HG03060 (cell line): ENCODE results near the gene CEP295NL.
"Not testable (repeated sequence)": the region's sequence is repeated elsewhere in the genome, so short reads cannot be mapped to it uniquely, and the experiment has no call there.

Experiments used
- ATAC-seq: cut with Tn5 transposase; IDR thresholded peaks from one replicate; pipeline ENCODE4 v1.9.1; 2021; ENCODE audit warnings: low read depth, moderate number of reproducible peaks; ENCODE audit not compliant: unreplicated experiment

The CEP295NL gene

DNA sequence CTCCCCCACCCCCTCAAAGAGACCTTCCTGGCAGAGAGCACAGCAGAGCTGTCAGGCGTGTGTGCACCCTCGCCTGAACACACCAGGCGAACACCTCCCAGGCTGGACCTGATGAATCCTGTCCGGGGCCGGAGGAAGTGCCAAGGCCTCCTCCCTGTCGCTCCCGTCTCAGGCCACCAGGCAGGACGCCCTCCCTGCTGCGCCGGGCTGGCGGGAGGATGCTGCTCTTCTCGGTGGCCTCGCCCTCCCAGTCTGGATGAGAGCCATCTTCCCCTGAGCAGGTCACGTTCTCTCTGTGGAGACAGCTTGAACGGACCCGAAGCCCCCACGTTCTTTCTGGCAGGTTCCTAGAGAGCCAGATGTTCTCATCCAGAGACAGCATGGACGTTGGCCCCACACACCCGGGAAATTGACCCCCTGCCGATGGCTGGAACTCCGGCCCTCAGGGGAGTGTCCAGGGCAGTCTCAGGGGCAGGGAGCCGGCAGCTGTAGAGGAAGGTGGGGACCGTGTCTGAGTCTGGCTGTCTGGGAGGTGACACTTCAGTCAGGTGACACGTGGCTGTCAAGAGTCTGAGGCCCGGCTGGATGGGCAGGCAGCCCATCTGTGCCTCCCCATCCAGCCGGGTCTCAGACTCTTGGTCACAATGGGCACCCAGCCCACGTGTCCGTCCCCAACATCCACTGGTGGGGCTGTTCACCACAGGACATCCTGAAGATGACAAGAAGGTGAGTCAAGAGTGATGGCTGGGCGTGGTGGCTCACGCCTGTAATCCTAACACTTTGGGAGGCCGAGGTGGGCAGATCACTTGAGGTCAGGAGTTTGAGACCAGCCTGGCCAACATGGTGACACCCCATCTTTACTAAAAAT, 27.1 kb upstream of the CEP295NL start:
- no peak for ATAC-seq

DNA sequence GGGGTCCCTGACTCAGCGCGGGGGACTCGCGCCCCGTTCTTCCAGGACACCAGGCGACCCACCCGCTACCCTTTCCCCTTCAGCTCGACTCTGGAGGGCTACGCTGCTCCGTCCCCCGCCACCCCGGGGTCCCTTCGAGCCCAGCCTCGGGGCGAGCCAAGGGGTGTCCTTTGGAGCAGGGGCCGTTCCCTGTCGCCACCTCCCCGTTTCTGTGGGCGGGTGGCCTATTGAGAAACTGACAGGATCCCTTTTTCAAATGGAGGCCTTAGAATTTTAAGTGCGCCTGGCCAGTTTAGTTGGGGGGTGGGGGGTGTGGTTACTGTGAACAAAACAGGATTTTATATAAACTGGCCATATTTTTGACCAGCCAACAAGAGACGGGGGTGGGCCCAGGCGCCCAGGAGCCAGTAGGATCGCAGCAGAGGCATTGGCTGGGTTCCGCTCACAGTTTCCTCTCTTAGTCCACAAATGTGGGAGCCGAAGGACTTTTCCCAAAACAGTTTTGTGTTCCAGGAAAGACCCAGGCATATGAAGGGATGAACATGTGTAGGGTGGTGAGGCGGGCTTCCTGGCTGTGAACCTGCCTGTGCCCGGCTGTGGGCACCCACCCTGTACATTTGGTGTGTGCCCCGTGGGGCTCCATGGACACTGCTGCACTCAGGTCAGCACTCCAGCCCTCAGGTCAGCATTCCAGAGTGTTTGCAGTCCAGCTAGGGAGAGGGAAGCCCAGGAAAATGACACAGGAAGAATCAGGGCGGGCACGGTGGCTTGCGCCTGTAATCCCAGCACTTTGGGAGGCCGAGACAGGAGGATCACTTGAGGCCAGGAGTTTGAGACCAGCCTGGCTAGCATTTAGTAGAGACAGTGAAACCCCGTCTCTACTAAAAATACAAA, 22.9 kb upstream of the CEP295NL start:
- ATAC-seq: no peak

DNA sequence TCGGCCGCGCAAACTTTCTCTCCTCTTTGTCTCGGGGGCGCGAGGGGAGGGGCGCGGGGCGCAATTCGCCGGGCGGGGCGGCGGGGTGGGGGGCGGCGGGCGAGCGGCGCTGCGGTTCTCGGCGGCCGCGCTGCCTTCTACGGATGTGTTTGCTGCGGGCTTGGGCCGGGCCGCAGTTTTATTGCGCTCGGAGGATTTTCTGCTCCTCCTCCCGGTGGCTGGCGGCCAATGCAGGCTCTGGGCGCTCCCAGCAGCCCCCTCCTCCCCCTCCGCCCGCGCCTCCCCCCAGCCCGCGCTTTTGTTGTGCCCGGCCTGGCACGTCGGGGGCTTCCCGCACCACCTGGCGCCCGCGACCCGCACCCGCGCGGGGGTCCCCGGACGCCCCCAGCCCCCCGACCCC, 22.2 kb upstream of the CEP295NL start, which contains the start of gene TIMP2:
Gene TIMP2, minus strand, starts transcription at position 154 of the 400 bp plus-strand sequence. CDS start 299 bp downstream, outside the sequence.
- no peak for ATAC-seq

- ATAC-seq: no peak
Measured at GRCh38 chr17:78924481-78925151, 21.6 kb upstream of the CEP295NL start.

GRCh38 chr17:78923660-78924453, 20.9 kb upstream of the CEP295NL start:
- no peak for ATAC-seq

DNA sequence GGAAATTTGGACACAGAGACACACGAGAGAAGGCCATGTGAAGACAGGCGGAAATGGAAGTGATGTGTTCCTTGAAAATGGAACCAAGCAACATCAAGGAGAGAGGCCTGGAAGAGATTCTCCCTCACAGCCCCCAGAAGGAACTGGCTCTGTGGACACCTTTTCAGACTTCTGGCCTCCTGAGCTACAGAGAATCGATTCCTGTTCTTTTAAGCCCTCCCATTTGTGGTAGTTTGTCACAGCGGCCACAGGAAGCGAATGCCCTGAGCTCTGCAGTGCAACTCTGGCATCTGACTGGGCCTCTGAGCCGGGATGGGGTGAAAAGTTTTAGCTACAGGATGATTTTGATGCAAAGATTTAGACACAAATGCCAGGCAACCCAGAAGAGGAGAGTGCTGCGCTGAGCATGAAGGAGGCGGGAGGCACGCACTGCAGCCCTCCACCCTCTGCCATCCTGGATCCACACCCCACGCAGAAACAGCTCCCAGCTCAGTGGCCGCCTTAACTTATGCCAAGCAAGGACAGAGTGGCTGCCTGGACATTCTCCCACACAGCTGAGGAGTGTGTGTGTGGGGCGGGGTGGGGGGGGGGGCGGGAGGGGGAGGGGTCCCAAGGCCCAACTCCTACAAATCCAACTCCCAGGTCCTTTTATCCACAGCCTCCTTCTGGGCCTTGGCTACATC, 20.0 kb upstream of the CEP295NL start:
- ATAC-seq: no peak

DNA sequence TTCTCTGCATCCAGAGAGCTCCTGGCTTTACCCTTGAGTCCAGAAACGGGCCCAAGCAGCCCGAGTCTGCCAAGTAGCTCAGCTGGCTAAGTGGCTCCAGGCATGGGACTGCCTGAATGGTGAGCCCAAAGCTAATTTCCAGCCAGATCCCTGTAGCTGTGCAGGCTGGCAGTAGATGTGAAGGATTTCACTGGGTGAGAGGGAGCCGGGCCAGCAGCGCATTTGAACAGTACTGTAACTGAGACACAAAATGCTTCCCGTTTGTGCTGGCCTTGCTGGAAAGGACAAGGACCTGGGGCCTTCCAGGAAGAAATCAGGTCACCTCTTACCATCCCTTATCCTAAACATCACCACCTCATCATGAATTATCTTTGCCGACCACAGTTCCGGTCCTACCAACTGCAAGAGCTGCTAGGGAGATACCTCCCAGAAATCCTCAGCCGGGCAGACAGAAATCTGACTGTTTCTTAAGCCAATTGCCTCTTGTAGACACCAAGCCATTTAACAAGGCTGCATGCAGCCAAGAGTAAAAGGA, 18.5 kb upstream of the CEP295NL start:
- no peak for ATAC-seq

DNA sequence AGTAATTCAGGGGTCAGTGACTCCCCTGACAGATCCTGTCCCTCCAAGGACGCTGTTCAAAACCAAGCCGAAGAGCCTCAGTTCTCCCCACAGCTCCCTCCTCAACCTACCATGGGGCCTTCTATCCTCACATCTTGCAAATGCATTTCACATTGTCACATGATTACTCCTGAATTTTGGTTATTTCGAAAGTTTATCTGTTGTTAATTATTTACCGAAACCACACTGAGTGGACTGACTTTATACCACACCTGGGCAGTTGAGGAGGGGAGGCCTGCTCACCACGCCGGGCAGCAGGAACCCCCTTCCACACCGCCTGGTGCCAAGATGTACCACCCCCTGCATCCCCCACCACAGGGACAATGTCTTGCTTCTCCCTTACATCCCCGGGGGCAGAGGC, 17.5 kb upstream of the CEP295NL start:
- no peak for ATAC-seq

- ATAC-seq: no peak
Measured at GRCh38 chr17:78919861-78920450, 17.0 kb upstream of the CEP295NL start.

DNA sequence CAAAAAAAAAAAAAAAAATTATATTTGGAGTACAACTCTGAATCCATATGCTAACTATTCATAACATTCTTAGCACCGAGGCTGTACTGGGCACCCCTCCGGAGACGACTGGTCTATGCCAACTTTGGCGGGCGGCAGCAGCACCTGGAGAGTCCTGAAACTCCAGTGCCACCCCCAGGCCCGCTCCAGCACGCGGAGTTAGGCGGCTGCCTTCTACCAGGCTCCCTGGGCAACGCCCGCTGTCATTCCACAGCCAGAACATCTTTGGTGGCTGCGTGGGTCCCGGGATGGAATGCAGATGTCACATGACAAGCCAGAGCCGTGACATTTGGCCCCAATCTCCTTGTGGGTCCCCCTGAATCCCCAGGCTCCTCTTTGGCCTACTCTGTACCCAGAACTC, 16.0 kb upstream of the CEP295NL start:
- ATAC-seq: no peak

DNA sequence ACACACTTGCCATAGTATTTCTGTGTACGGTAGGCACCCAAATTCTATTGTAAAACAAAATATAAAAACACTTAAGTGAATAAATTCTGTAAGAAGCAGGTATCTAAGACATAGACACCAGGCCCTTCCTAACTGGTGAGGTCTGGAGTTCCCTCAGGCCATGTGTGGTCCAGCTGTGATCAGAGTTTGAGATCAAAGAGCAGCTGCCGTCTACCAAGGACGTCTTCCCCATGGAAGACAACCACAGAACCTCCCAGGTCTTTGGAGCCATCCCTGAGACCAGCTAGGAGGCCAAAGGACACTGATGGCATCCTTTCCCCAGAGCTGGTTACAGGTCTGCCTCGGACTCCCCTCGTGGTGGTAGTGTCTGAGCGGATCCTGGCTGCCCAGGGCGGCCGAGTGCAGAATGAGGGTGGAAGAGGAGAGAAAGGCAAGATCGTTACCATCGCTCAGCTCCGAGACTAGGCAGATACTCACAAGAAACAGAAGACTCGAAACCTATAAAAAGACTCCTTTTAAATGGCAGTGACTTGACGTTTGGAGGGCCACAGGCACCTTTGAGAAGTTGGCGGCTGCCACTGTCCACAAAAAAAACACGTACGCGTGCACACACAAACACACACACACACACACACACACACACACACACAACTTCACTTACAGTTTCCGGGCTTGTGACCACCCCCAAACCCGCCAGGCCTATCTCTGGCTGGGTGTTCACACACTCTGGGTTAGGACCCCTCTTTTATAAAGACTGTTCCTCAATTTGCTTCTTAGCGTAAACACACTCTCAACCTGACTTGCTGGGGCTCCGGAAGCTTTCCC, 14.7 kb upstream of the CEP295NL start:
- no peak for ATAC-seq

GRCh38 chr17:78915872-78916632, 13.1 kb upstream of the CEP295NL start:
- no peak for ATAC-seq

- ATAC-seq: no peak
Measured at GRCh38 chr17:78913115-78913514, 10.1 kb upstream of the CEP295NL start.

- ATAC-seq: no peak
Measured at GRCh38 chr17:78912082-78912481, 9.1 kb upstream of the CEP295NL start.

DNA sequence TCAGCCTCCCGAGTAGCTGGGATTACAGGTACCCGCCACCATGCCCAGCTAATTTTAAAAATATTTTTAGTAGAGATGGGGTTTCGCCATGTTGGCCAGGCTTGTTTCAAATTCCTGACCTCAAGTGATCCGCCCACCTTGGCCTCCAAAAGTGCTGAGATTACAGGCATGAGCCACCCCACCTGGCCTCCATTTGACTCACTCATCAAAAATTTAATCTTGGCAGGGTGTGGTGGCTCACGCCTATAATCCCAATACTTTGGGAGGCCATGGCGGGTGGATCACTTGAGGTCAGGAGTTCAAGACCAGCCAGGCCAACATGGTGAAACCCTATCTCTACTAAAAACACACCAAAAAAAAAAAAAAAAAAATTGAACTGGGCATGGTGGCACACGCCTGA, 8.5 kb upstream of the CEP295NL start:
- not testable (repeated sequence) for ATAC-seq

- no peak for ATAC-seq
Measured at GRCh38 chr17:78910497-78911284, 7.7 kb upstream of the CEP295NL start.
